ENCODE measurements around the gene SIGLEC6.
"Not testable (repeated sequence)": the region's sequence is repeated elsewhere in the genome, so short reads cannot be mapped to it uniquely, and the experiment has no call there.

Gene SIGLEC6

GRCh38 chr19:51508059-51508733 lies 23.3 kb downstream of the SIGLEC6 start:
- no peak for DNase-seq

GRCh38 chr19:51507640-51508058 lies 23.8 kb downstream of the SIGLEC6 start:
- DNase-seq: no peak

GRCh38 chr19:51507192-51507591 lies 24.3 kb downstream of the SIGLEC6 start:
- no peak for DNase-seq

GRCh38 chr19:51505904-51506303 lies 25.6 kb downstream of the SIGLEC6 start:
- no peak for DNase-seq

- no peak for DNase-seq
Observed at GRCh38 chr19:51503896-51504295, 27.6 kb downstream of the SIGLEC6 start.

GRCh38 chr19:51503286-51503817 lies 28.1 kb downstream of the SIGLEC6 start:
- no peak for DNase-seq

- DNase-seq: no peak
Observed at GRCh38 chr19:51501594-51502263, 29.7 kb downstream of the SIGLEC6 start, which contains the start of gene SIGLEC12. Gene SIGLEC12, minus strand, starts transcription at chr19:51501800. Its CDS starts 67 bp downstream, at chr19:51501733.

- not testable (repeated sequence) for DNase-seq
Observed at GRCh38 chr19:51500931-51501330, 30.5 kb downstream of the SIGLEC6 start.

GRCh38 chr19:51497666-51498065 lies 33.8 kb downstream of the SIGLEC6 start:
- DNase-seq: no peak

GRCh38 chr19:51493776-51494175 lies 37.7 kb downstream of the SIGLEC6 start:
- DNase-seq: no peak

GRCh38 chr19:51491586-51491985 lies 39.9 kb downstream of the SIGLEC6 start:
- no peak for DNase-seq

GRCh38 chr19:51490676-51491075 lies 40.8 kb downstream of the SIGLEC6 start:
- DNase-seq: no peak

GRCh38 chr19:51489113-51489512 lies 42.4 kb downstream of the SIGLEC6 start:
- DNase-seq: no peak

GRCh38 chr19:51488491-51488890 lies 43.0 kb downstream of the SIGLEC6 start:
- DNase-seq: no peak

- no peak for DNase-seq
Observed at GRCh38 chr19:51485960-51486660, 45.4 kb downstream of the SIGLEC6 start.

GRCh38 chr19:51480590-51480989 lies 50.9 kb downstream of the SIGLEC6 start:
- DNase-seq: no peak

- no peak for DNase-seq
Observed at GRCh38 chr19:51479531-51480331, 51.7 kb downstream of the SIGLEC6 start.

- DNase-seq: no peak
Observed at GRCh38 chr19:51478381-51479234, 52.9 kb downstream of the SIGLEC6 start, which contains the start of gene CEACAM18. Gene CEACAM18, plus strand, starts transcription at chr19:51478539.

- DNase-seq: no peak
Observed at GRCh38 chr19:51477344-51477743, 54.1 kb downstream of the SIGLEC6 start.

- DNase-seq: no peak
Observed at GRCh38 chr19:51476164-51476563, 55.3 kb downstream of the SIGLEC6 start.

GRCh38 chr19:51473009-51473707 lies 58.3 kb downstream of the SIGLEC6 start:
- no peak for DNase-seq
